Endothelial cell (in vitro differentiated cells): ENCODE data around the gene C6orf132. TPM values are rescaled to one million over a fixed set of nuclear protein-coding genes. Genes with fewer than 3 reads are reported as not detected.
A peak's percentile ranks its signal among the peaks of the same experiment; 100 is the strongest.

Experiments
- DNase-seq: peaks from one replicate; pipeline ENCODE4 v3.0.0; 2021; ENCODE audit warnings: low spot score
- H3K27ac Mint-ChIP-seq: one replicate; pipeline ENCODE4 v1.8.0; 2021; ENCODE audit warnings: mixed read lengths, inconsistent platforms; ENCODE audit not compliant: unreplicated experiment
- H3K27me3 Mint-ChIP-seq: one replicate; pipeline ENCODE4 v1.8.0; 2021; ENCODE audit warnings: mild to moderate bottlenecking, moderate library complexity, mixed read lengths, inconsistent platforms; ENCODE audit not compliant: unreplicated experiment
- H3K36me3 Mint-ChIP-seq: one replicate; pipeline ENCODE4 v1.8.0; 2021; ENCODE audit warnings: mild to moderate bottlenecking, low read depth, mixed read lengths, inconsistent platforms; ENCODE audit not compliant: unreplicated experiment
- H3K4me1 Mint-ChIP-seq: one replicate; pipeline ENCODE4 v1.8.0; 2021; ENCODE audit warnings: mild to moderate bottlenecking, mixed read lengths, inconsistent platforms; ENCODE audit not compliant: unreplicated experiment
- H3K4me3 Mint-ChIP-seq: one replicate; pipeline ENCODE4 v1.8.0; 2021; ENCODE audit warnings: mild to moderate bottlenecking, mixed read lengths, inconsistent platforms; ENCODE audit not compliant: unreplicated experiment
- H3K9me3 Mint-ChIP-seq: one replicate; pipeline ENCODE4 v1.8.0; 2021; ENCODE audit warnings: mixed read lengths, inconsistent platforms; ENCODE audit not compliant: unreplicated experiment
- total RNA-seq: library from RNA; stranded (reverse); fragmentation: NEBNext Ultra II Directional; extraction: Animal tissue kit (Norgen Biotek cat#: 25700); gene quantifications from one replicate; pipeline ENCODE4 v1.2.1, GENCODE V29; 2021; ENCODE audit not compliant: unreplicated experiment
- TF ChIP-seq, protein P1 (sequence below): fragments of 200-600 bp; sonication (generic); IDR thresholded peaks from one replicate; pipeline ENCODE4 v1.5.0; 2021; ENCODE audit warnings: antibody characterized with exemption; ENCODE audit not compliant: unreplicated experiment

Gene C6orf132
- total RNA-seq, 1 donor from 2014 or later = 0.87 TPM

DNA sequence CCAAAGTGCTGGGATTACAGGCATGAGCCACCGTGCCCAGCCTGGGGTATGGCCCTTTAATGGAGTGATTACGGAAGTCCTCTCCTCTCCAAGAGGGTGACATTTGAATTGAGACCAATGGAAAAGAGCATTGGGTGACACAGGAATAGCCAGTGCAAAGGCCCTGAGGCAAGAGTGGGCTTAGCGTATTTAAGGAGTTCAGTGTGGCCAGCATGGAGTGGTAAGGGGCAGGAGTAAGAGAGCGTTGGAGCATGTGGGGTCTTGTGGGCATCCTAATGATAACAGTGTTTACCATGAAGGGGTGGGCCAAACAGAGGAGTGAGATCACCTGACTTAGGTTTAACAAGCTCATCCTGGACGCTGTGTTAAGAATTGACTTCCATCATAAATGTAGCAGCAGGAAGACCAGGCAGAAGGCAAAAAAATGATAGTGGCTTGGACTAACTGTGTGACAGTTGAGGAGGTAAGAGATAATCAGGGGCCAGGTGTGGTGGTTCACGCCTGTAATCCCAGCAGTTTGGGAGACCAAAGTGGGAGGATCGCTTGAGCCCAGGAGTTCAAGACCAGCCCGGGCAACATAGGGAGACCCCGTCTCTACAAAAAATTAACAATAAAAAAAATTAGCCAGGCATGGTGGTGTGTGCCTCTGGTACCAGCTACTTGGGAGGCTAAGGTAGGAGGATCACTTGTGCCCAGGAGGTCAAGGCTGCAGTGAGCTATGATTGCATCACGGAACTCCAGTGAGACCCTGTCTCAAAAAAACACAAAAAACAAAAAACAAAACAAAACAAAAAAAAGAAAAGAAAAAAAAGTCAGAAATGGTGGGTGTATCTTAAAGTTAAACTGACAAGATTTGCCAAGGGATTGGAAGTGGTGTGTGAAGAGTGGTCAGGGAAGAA is 51.4 kb downstream of the C6orf132 start:
- Mint-ChIP-seq H3K9me3 (no peaks in the 10 kb centered on the region), H3K36me3 (no peaks in the 10 kb centered on the region), H3K4me1 (no peaks in the 10 kb centered on the region), H3K27ac (no peak overlapping the region), H3K4me3 (no peak overlapping the region), H3K27me3 (peaks cover 6% of the 10 kb centered on the region)
- TF ChIP-seq, protein P1, sequence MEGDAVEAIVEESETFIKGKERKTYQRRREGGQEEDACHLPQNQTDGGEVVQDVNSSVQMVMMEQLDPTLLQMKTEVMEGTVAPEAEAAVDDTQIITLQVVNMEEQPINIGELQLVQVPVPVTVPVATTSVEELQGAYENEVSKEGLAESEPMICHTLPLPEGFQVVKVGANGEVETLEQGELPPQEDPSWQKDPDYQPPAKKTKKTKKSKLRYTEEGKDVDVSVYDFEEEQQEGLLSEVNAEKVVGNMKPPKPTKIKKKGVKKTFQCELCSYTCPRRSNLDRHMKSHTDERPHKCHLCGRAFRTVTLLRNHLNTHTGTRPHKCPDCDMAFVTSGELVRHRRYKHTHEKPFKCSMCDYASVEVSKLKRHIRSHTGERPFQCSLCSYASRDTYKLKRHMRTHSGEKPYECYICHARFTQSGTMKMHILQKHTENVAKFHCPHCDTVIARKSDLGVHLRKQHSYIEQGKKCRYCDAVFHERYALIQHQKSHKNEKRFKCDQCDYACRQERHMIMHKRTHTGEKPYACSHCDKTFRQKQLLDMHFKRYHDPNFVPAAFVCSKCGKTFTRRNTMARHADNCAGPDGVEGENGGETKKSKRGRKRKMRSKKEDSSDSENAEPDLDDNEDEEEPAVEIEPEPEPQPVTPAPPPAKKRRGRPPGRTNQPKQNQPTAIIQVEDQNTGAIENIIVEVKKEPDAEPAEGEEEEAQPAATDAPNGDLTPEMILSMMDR = no peak
- no peak for DNase-seq

DNA sequence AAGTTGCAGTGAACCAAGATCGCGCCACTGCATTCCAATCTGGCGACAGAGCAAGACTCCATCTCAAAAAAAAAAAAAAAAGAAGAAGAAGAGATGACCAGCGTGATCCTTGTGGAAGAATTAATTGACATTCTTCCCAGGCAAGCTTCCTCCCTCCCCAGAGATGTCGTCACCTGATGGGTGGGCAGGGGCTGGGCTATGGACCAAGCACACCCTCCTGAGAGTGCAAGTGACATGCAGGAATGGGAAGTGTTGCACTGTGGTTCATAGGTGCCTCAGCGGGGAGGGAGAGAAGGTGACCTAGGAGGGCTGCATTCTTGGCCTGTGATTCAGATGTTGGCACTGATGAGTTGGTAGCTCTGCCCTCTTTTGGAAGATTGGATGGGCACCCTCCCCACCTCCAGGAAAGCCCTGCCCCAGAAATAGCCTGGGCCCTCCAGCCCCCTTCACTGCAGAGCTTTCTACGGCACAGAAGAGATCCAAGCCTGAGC is 54.3 kb downstream of the C6orf132 start:
- H3K9me3 Mint-ChIP-seq = no peaks in the 10 kb centered on the region
- TF ChIP-seq, protein P1 = no peak
- H3K36me3 Mint-ChIP-seq = no peaks in the 10 kb centered on the region
- no peak overlapping the region for H3K4me3 Mint-ChIP-seq
- H3K4me1 Mint-ChIP-seq = no peaks in the 10 kb centered on the region
- DNase-seq = no peak
- no peak overlapping the region for H3K27ac Mint-ChIP-seq
- peaks cover 5% of the 10 kb centered on the region for H3K27me3 Mint-ChIP-seq

DNA sequence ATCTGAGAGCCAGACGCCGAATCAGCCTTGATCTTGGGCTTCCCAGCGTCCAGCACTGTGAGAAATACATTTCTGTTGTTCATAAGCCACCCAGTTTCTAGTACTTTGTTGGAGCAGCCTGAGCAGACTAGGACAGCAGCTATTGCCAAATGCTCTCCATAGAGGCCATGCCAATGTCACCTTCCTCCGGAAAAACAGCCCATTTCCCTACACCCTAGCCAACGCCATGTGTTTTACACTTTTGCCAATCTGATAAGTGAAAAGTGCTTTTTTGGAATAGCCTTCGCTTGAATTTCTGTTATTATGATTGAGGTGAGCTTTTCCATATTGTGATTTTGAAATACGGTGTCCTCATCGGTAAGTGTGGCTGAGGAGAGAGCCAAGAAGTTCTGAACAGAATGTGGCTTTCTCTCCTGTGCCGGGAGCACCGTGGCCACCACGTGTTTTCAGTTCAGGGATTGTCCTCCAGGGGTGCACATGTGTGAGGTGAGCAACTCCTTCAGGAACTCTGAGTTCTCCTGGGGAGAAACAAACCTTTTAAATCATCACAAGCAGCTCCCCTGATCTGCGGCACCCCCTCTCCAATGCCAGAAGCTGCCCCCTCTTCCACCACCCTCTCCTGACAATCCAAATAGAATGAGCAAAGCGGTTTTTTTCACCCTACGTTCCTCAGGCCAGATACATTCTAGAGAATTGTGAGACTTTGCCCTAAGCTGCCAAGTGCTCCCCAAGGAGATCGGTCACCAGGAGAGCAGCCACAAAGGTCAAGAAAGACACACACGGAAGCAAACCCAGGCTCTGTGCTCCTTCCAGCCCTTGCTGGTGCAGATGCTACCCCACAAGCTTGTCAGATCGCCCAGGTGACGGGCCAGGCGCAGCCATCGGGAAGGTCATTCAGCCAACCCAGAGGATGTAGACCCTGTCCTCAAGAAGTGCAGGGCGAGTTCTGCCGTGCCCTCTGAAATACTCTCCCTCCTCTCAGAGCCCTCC is 56.1 kb downstream of the C6orf132 start:
- no peaks in the 10 kb centered on the region for H3K4me1 Mint-ChIP-seq
- no peaks in the 10 kb centered on the region for H3K36me3 Mint-ChIP-seq
- no peak overlapping the region for H3K4me3 Mint-ChIP-seq
- H3K27ac Mint-ChIP-seq = no peak overlapping the region
- H3K9me3 Mint-ChIP-seq = no peaks in the 10 kb centered on the region
- DNase-seq = no peak
- TF ChIP-seq, protein P1 = peak; percentile 43
- no peaks in the 10 kb centered on the region for H3K27me3 Mint-ChIP-seq

DNA sequence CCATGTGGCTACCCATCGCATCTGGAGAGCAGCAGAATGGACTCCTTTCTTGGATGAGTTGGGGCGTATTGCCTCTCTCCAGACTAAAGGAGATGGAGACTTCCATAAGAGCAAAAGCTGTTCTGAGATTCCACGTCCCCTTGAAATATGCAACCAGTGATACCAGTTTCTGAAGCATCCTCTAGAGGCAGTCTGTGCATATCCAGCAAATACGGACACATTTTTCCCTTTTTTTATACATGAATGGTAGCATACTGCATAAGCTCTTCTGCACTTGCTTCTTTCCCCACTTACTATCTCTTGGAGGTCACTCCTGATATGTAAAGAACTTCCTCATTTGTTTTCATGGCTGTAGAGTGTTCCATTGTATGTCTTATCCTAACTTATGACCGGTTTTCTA is 57.5 kb downstream of the C6orf132 start:
- Mint-ChIP-seq H3K27me3 (no peaks in the 10 kb centered on the region), H3K36me3 (peaks cover 4% of the 10 kb centered on the region), H3K27ac (no peak overlapping the region), H3K4me3 (no peak overlapping the region), H3K4me1 (no peaks in the 10 kb centered on the region), H3K9me3 (no peaks in the 10 kb centered on the region)
- DNase-seq = no peak
- TF ChIP-seq, protein P1 = no peak
